Measurements from ENCODE around the gene TAP1.

TAP1 gene

GRCh38 chr6:32852018-32852843, 1.3 kb downstream of the TAP1 start:
- no peak for TF ChIP-seq CTCF (conservative IDR thresholded peaks at IDR 0.05; ENCODE audit: low read depth, low read length)
- H3K4me3 ChIP-seq (ENCODE audit: low read length) = peak overlapping the region; percentile 81
- no peak for DNase-seq (ENCODE audit: low read depth)

- no peak for DNase-seq (ENCODE audit: low read depth)
- TF ChIP-seq CTCF (conservative IDR thresholded peaks at IDR 0.05; ENCODE audit: low read depth, low read length) = no peak
- H3K4me3 ChIP-seq (ENCODE audit: low read length) = no peak overlapping the region
Observed at GRCh38 chr6:32851025-32851424, 2.5 kb downstream of the TAP1 start.

GRCh38 chr6:32849126-32849525, 4.4 kb downstream of the TAP1 start:
- DNase-seq (ENCODE audit: low read depth) = no peak
- no peak overlapping the region for H3K4me3 ChIP-seq (ENCODE audit: low read length)
- TF ChIP-seq CTCF (conservative IDR thresholded peaks at IDR 0.05; ENCODE audit: low read depth, low read length) = no peak

GRCh38 chr6:32847795-32848194, 5.7 kb downstream of the TAP1 start:
- H3K4me3 ChIP-seq (ENCODE audit: low read length) = no peak overlapping the region
- no peak for DNase-seq (ENCODE audit: low read depth)
- TF ChIP-seq CTCF (conservative IDR thresholded peaks at IDR 0.05; ENCODE audit: low read depth, low read length) = no peak

GRCh38 chr6:32847004-32847403, 6.5 kb downstream of the TAP1 start:
- no peak for DNase-seq (ENCODE audit: low read depth)
- TF ChIP-seq CTCF (conservative IDR thresholded peaks at IDR 0.05; ENCODE audit: low read depth, low read length) = no peak
- H3K4me3 ChIP-seq (ENCODE audit: low read length) = no peak overlapping the region

GRCh38 chr6:32845384-32845884, 8.1 kb downstream of the TAP1 start:
- no peak for DNase-seq (ENCODE audit: low read depth)
- no peak for TF ChIP-seq CTCF (conservative IDR thresholded peaks at IDR 0.05; ENCODE audit: low read depth, low read length)
- no peak overlapping the region for H3K4me3 ChIP-seq (ENCODE audit: low read length)

GRCh38 chr6:32844839-32845383, 8.6 kb downstream of the TAP1 start:
- H3K4me3 ChIP-seq (ENCODE audit: low read length) = peak overlapping the region; percentile 88
- no peak for DNase-seq (ENCODE audit: low read depth)
- no peak for TF ChIP-seq CTCF (conservative IDR thresholded peaks at IDR 0.05; ENCODE audit: low read depth, low read length)

Data from retinal pigment epithelial cell (primary cell).